SJSA1 (cell line): ENCODE measurements around the gene ASAP2. TPM values are rescaled to one million over a fixed set of nuclear protein-coding genes. Genes with fewer than 3 reads are reported as not detected.

ENCODE experiments used
- DNase-seq, 2 experiments: peaks; one replicate each; pipeline ENCODE4 v3.0.0-alpha.2; 2015 to 2020; ENCODE audit warnings: low spot score in 2 of 2, low read depth in 1 of 2
- H3K27ac ChIP-seq: fragments of 250-450 bp; sonication (Bioruptor Pico); 2 replicates; pipeline ENCODE4 v1.5.1; 2020; ENCODE audit warnings: mild to moderate bottlenecking, moderate library complexity
- H3K27me3 ChIP-seq: fragments of 250-450 bp; sonication (Bioruptor Pico); replicated peaks from 2 replicates; pipeline ENCODE4 v1.5.1; 2020; ENCODE audit warnings: mild to moderate bottlenecking, moderate library complexity
- H3K36me3 ChIP-seq: fragments of 250-450 bp; sonication (Bioruptor Pico); 2 replicates; pipeline ENCODE4 v1.5.1; 2020; ENCODE audit warnings: mild to moderate bottlenecking
- H3K4me1 ChIP-seq: fragments of 250-450 bp; sonication (Bioruptor Pico); replicated peaks from 2 replicates; pipeline ENCODE4 v1.6.1; 2021; ENCODE audit warnings: mild to moderate bottlenecking
- H3K4me3 ChIP-seq: fragments of 250-450 bp; sonication (Bioruptor Pico); 2 replicates; pipeline ENCODE4 v1.5.1; 2020; ENCODE audit warnings: mild to moderate bottlenecking
- H3K9me3 ChIP-seq: fragments of 250-450 bp; sonication (Bioruptor Pico); replicated peaks from 2 replicates; pipeline ENCODE4 v1.5.1; 2020; ENCODE audit warnings: mild to moderate bottlenecking
- total RNA-seq: library from RNA; depleted of rRNA; stranded (reverse); fragments of >200 nt; shearing (Covaris generic); gene quantifications from 2 replicates; pipeline ENCODE4 v1.2.3, GENCODE V29; 2014

The ASAP2 gene
- total RNA-seq, 1 experiment from 2014 or later, result 15.5 TPM

DNA sequence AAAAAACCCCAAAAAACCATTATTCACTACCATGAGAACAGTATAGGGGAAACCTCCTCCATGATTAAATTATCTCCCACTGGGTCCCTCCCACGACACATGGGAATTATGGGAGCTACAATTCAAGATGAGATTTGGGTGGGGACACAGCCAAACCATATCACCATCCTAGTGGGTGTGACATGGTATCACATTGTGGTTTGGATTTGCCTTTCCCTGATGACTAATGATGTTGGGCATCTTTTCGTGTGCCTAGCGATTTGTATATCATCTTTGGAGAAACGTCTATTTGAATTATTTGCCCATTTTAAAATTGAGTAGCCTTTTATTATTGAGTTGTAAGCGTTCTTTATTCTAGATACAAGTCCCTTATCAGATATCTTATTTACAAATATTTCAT lies 8.7 kb upstream of the ASAP2 start:
- 0 out of 2 replicates have a peak, but pooled peaks cover 4% of the 10 kb centered on the region for H3K4me1 ChIP-seq
- H3K9me3 ChIP-seq, result no peaks in the 10 kb centered on the region
- no peaks in the 10 kb centered on the region for H3K27me3 ChIP-seq
- DNase-seq, result no peak
- H3K4me3 ChIP-seq, result no peak overlapping the region
- H3K36me3 ChIP-seq, result no peaks in the 10 kb centered on the region
- H3K27ac ChIP-seq, result no peak overlapping the region

DNA sequence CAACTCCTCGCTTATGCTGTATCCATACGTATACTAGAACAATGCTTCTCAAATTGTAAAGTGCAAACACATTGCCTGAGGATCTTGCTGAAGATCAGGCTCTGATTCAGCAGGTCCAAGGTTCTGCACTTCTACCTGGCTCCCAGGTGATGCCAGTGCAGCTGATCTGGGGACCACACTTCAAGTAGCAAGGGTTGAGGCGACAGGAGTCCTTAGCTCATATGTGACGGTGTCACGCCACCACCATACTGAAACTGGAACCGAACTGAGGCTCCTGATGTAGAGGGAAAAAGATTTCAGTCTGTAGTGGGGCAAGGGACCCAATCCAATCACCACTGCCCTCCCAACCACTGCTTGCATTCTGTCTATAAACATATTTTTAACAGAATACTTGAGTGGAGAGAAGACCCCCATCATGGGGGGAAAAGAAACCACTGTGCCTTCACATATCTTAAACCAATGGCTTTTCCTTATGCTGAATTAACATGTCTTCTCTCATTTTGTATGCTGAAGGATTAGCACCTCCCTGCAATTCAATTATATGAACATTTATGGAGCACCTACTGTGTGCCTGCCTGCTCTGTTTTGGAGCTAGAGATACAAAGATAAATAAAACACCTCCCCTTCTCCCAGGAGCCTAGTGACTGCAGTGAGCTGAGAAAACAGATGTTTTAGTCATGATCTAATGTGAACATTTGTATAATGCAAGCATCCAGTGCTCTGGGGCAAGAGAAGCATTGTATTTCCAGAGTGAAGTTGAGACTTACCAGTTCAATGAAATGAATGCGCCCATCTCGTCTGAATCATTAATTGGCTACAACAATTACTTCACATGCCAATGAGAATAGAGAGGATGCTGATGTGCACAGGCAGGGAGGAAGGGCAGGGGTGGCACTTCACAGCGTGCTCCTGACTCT lies 6.6 kb upstream of the ASAP2 start:
- H3K9me3 ChIP-seq, result no peaks in the 10 kb centered on the region
- no peak overlapping the region for H3K4me3 ChIP-seq
- DNase-seq, result no peak
- 0 out of 2 replicates have a peak, but pooled peaks cover 4% of the 10 kb centered on the region for H3K4me1 ChIP-seq
- H3K36me3 ChIP-seq, result no peaks in the 10 kb centered on the region
- H3K27ac ChIP-seq, result no peak overlapping the region
- H3K27me3 ChIP-seq, result no peaks in the 10 kb centered on the region

DNA sequence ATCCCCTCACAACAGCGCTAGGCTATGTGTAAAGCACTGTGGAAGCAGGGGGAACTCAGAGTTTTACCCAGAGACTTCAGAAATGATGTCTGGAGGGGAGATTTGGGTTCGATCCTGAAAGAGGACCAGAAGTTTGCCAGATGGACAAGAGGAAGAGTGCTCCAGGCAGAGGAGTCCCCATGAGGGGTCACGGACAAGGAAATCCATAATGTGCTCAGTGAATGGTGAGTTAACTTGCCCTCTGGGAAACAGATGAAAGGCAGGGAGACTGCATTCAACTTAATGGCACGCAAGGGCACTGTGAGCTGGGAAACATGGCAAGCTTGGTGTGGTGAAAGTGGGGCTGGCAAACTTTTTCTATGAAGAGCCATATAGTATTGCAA lies 6.0 kb upstream of the ASAP2 start:
- Histone ChIP-seq H3K4me3 (no peak overlapping the region), H3K27ac (no peak overlapping the region), H3K9me3 (no peaks in the 10 kb centered on the region), H3K27me3 (no peaks in the 10 kb centered on the region), H3K36me3 (no peaks in the 10 kb centered on the region), H3K4me1 (peaks cover 6% of the 10 kb centered on the region)
- no peak for DNase-seq

DNA sequence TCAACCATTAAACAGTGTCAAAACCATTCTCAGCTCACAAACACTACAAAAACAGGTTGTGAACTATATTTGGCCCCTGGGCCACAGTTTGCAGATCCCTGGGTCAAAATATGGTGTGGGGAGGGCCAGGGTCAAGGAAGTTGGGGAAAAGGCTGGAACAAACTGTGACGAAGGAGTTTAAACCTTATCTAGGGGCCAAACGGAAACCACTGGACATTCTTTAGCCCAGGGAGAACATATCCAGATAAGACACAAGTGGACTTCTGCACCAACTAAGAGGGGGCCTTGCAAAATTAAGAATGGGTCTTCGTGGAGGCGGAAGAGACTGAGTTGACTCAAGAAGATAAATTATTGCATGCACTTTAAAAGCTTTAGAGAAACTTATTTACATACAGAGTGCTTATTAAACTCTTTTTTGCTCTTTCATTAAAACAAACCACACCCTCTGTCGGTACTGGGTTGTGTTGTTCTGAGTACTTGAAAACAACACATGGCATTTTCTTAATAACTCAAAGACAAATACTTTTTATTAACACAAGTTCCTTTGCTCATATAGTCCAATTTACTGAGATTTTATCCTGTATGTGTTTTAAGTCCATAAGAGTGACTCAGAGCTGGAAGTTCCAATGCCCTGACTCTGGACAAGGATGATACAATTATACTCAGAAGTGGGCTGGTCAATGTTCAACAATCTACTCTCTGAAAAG lies 5.3 kb upstream of the ASAP2 start:
- no peaks in the 10 kb centered on the region for H3K27me3 ChIP-seq
- no peaks in the 10 kb centered on the region; the same call in 1 of the 2 replicates for H3K9me3 ChIP-seq
- no peak for DNase-seq
- H3K36me3 ChIP-seq, result no peaks in the 10 kb centered on the region; the same call in 1 of the 2 replicates
- H3K4me3 ChIP-seq, result no peak overlapping the region
- H3K4me1 ChIP-seq, result peaks cover 13% of the 10 kb centered on the region
- H3K27ac ChIP-seq, result no peak overlapping the region

DNA sequence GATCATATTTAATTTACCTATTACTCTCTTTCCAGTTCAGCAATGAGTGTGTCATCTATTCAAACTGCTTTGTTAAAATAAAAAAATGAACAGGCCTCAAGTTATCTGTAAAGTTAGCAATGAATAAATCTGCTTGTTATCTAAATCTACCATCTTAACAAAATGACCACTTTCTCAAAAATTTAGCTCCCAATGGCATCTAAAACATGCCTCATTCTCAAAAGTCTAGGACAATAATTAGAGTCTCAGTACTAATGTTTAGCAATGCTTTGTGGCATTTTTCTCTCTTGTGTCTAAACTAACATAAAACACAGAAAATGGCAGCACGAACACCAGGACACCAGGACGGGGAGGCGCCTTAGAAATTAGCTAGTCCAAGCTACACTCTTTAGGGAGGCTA lies 3.6 kb upstream of the ASAP2 start:
- no peak overlapping the region for H3K27ac ChIP-seq
- no peaks in the 10 kb centered on the region; the same call in 1 of the 2 replicates for H3K9me3 ChIP-seq
- no peak for DNase-seq
- H3K4me3 ChIP-seq, result no peak overlapping the region
- no peaks in the 10 kb centered on the region for H3K27me3 ChIP-seq
- peaks cover 7% of the 10 kb centered on the region for H3K36me3 ChIP-seq
- peaks cover 13% of the 10 kb centered on the region for H3K4me1 ChIP-seq

DNA sequence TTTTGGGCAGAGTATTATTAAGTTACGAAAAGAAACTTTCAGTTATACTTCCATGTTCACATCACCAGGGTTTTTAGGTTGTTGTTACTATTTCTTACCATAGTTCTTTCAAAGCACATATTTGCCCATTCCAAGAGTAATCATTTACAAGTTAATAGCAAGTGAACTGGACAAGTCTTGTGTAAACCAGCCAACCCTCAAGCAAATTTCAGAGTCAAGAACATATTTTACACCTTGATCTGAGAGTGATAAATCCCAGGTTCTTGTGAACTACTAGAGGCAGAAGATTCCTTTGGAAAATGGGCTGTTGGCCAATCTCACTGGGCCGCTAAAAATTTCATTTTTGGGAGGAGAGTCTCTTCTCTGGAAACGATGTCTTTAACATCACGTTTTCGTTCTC lies 2.7 kb upstream of the ASAP2 start:
- no peak overlapping the region for H3K4me3 ChIP-seq
- no peak overlapping the region for H3K27ac ChIP-seq
- no peaks in the 10 kb centered on the region; the same call in 1 of the 2 replicates for H3K9me3 ChIP-seq
- H3K27me3 ChIP-seq, result no peaks in the 10 kb centered on the region
- H3K36me3 ChIP-seq, result peaks cover 7% of the 10 kb centered on the region
- peaks cover 19% of the 10 kb centered on the region for H3K4me1 ChIP-seq
- DNase-seq, result no peak

DNA sequence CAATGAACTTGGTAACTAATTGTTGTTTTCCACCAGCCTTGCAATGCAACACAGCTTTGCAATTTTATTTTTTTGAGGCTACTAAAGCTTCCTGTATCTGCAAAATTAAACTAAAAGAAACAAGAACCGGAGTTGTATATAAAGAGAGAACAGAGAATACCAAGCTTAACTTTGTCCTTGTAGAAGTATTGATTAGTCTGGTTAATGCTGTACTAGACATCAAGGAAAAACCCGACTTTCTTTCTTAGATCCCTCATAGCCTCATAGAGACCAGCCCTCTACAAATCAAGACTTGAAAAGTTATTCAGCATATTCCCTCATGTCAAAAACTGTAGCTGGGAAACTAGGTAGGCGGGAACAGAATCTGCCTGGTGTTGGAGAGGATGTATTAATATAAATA lies 1.7 kb upstream of the ASAP2 start:
- peaks cover 7% of the 10 kb centered on the region for H3K36me3 ChIP-seq
- no peak overlapping the region for H3K4me3 ChIP-seq
- H3K9me3 ChIP-seq, result no peaks in the 10 kb centered on the region; the same call in 1 of the 2 replicates
- H3K4me1 ChIP-seq, result peaks cover 28% of the 10 kb centered on the region
- no peak for DNase-seq
- no peak overlapping the region for H3K27ac ChIP-seq
- no peaks in the 10 kb centered on the region for H3K27me3 ChIP-seq

DNA sequence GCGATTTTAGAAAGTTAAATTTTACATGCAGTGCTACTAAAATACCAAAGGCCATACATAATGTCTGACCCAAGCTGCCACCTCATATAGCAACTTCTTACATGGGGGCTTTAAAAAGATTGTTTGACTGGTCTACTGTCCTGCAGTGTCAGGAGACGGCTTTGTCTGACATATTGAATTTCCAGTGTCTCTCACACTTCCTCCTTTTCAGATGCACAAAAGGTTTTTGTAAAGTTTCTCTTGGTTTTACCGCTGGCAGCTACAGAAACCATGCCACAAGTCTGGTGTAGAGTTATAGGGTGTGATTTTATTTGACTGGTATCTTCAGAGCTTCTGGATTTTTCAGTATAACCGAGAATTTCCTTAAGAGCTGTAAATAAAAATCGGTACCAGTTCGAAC lies 1.1 kb upstream of the ASAP2 start:
- no peaks in the 10 kb centered on the region; the same call in 1 of the 2 replicates for H3K9me3 ChIP-seq
- no peak overlapping the region for H3K4me3 ChIP-seq
- no peak for DNase-seq
- no peaks in the 10 kb centered on the region for H3K27me3 ChIP-seq
- peaks cover 9% of the 10 kb centered on the region for H3K36me3 ChIP-seq
- peaks cover 24% of the 10 kb centered on the region for H3K4me1 ChIP-seq
- no peak overlapping the region for H3K27ac ChIP-seq

DNA sequence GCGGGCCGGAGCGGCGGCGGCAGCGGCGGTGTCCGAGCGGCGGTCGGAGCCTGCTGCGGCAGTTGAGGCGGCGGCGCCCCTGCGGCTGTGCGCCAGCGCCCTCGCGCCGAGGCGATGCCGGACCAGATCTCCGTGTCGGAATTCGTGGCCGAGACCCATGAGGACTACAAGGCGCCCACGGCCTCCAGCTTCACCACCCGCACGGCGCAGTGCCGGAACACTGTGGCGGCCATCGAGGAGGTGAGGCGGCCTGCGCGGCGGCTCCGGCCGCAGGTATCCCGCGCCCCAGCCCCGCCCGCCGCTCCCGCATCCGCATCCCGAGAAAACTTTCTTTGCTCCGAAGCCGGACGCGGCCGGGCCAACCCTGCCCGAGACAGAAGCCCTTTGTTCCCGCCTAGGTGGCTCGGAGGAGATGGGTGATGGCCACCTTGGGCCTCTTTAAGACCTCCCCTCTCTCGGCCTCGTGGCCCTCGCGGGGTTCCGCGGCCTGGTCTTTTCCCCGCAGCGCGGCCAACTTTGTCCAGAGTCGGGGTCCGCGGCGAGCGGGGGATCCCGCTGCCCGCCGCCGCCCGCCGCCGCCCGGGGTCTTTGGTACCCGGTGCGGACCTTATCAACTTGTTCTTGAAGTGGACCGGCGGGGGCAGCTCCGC lies 504 bp downstream of the ASAP2 start:
- Histone ChIP-seq H3K4me3 (peak overlapping the region; percentile 95), H3K27ac (peak overlapping the region; percentile 47), H3K4me1 (peaks cover 24% of the 10 kb centered on the region), H3K9me3 (no peaks in the 10 kb centered on the region; the same call in 1 of the 2 replicates), H3K27me3 (no peaks in the 10 kb centered on the region), H3K36me3 (peaks cover 12% of the 10 kb centered on the region)
- DNase-seq, result peak in 1 of 2 experiments; percentile 58

DNA sequence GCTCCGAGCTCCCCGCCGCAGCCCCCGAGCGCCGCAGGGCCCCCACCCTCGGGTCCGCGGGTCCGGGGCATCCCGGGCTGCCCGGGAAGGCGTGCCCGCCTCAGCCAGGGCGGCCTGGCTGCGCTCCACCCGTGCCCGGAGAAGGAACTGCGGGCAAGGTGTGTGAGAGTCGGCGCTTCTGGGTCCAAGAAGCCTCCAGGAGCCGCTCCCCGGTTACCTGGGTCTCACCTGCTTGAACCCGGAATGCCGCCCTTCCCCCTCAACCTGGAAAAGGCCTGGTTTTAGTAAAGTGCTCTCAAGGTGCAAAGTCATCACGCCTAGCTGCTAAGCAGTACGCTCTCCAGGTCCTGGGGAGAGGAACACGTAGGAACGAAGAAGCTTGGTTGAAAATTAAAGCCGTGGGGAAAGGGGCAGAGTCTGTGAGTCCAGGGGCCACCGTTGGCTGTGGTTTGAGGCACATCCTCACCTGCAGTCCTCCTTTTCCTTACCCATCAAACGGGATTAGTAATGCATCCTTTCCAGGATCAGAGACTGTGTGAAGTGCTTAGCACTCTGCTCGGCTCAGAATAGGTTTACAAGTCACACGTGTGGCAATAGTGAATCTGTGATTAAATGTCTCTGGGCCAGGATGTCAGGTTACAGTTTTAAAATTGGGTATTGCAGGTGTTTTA lies 1.2 kb downstream of the ASAP2 start:
- no peaks in the 10 kb centered on the region for H3K27me3 ChIP-seq
- H3K4me1 ChIP-seq, result peaks cover 24% of the 10 kb centered on the region
- peak in 1 of 2 experiments; percentile 57 for DNase-seq
- peak overlapping the region; percentile 47; the same call in 1 of the 2 replicates for H3K27ac ChIP-seq
- peak overlapping the region; percentile 95 for H3K4me3 ChIP-seq
- H3K9me3 ChIP-seq, result no peaks in the 10 kb centered on the region; the same call in 1 of the 2 replicates
- peaks cover 16% of the 10 kb centered on the region for H3K36me3 ChIP-seq

DNA sequence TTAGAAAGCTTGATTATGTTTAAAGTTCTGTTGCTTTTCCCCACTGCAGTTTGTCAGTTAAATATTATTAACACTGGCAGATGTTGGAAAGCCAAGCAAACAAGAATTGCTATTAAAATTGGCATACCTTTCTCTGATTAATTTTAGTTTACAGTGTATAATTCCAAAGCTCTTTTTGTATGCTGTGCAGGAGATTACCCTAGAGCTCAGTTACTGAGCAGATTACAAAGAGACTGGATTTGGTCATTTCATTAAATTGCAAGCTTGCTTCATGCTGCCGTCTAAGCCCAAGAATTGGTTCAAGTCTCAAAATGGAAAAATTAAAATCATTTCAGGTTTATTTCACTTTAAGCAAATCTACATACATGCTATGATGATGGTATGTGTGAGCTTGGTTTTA lies 2.3 kb downstream of the ASAP2 start:
- Histone ChIP-seq H3K36me3 (peaks cover 16% of the 10 kb centered on the region), H3K4me1 (peaks cover 24% of the 10 kb centered on the region), H3K27me3 (no peaks in the 10 kb centered on the region), H3K9me3 (no peaks in the 10 kb centered on the region; the same call in 1 of the 2 replicates), H3K27ac (no peak overlapping the region), H3K4me3 (peak overlapping the region; percentile 9; the same call in 1 of the 2 replicates)
- DNase-seq, result no peak

DNA sequence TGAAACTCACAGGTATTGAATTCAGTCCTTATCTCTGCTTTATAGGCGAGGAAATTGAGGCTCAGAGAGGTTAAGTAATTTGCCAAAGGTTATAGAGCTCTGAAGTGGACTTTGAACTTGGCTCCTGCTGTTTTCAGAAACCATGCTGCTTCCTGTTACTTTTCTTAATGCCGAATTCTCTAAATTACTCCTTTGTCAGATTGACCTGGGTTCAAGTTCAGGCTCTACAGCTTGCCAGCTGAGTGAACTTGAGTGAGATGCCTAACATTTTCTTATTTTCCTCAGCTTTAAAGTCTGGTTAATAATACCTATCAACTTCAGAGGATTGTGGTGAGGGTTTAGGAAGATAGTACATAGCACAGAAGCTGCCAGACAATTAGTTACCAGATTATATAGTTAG lies 3.4 kb downstream of the ASAP2 start:
- Histone ChIP-seq H3K9me3 (no peaks in the 10 kb centered on the region; the same call in 1 of the 2 replicates), H3K27ac (no peak overlapping the region), H3K36me3 (peaks cover 19% of the 10 kb centered on the region), H3K27me3 (no peaks in the 10 kb centered on the region), H3K4me1 (peaks cover 24% of the 10 kb centered on the region), H3K4me3 (no peak overlapping the region)
- DNase-seq, result no peak

DNA sequence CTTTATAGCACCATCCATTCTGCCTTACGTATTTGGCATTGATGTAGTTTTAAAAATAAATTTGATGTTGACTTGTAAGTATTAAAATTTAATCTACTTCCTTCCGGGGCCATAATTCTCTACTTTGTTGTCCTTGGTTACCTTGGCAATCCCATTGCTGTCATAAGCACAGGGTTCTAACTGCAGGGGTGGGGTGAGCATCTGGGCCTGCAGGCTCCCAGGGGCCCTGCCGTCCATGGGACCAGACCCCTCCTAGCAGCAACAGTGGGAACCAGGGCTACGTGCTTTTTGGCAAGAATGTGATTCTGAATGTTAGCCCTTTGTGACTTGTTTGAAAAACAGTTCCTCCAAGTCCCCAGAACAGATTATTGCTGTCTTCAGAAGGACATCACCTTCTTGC lies 4.9 kb downstream of the ASAP2 start:
- no peak overlapping the region for H3K27ac ChIP-seq
- no peaks in the 10 kb centered on the region for H3K27me3 ChIP-seq
- no peak for DNase-seq

More for the DNA sequence above, 4.9 kb downstream of the ASAP2 start:
- Histone ChIP-seq H3K4me1 (peaks cover 15% of the 10 kb centered on the region), H3K9me3 (no peaks in the 10 kb centered on the region), H3K36me3 (peaks cover 19% of the 10 kb centered on the region), H3K4me3 (no peak overlapping the region)
